Left lung (tissue), 10 donors: ENCODE results near the gene KSR2. TPM values are rescaled to one million over a fixed set of nuclear protein-coding genes. Genes with fewer than 3 reads are reported as not detected.

Experiments
- ATAC-seq: fragments of 200-7000 bp; cut with Tn5 transposase; one replicate; pipeline ENCODE4 v1.9.1; 2020; ENCODE audit warnings: moderate library complexity
- DNase-seq, 4 donors: peaks; one replicate each; pipeline ENCODE4 v3.0.0-alpha.2; 2013 to 2020
- H3K27ac ChIP-seq, 2 donors: fragments of 200-600 bp; sonication (generic) in 1 of 2; one replicate each; pipeline versions ENCODE4 v1.5.0 to v1.8.0; 2020 to 2021
- H3K27me3 ChIP-seq, 2 donors: fragments of 200-600 bp; sonication (generic) in 1 of 2; one replicate each; pipeline versions ENCODE4 v1.5.0 to v1.8.0; 2020 to 2021
- H3K36me3 ChIP-seq, 2 donors: fragments of 200-600 bp; sonication (generic) in 1 of 2; one replicate each; pipeline versions ENCODE4 v1.5.0 to v1.8.0; 2020 to 2021
- H3K4me1 ChIP-seq, 2 donors: fragments of 200-600 bp; one replicate each; pipeline ENCODE4 v1.8.0; 2021
- H3K4me3 ChIP-seq, 2 donors: fragments of 200-600 bp; sonication (generic) in 1 of 2; one replicate each; pipeline versions ENCODE4 v1.5.0 to v1.8.0; 2020 to 2021; ENCODE audit warnings: mild to moderate bottlenecking in 1 of 2
- H3K9me3 ChIP-seq, 2 donors: fragments of 200-600 bp; sonication (generic) in 1 of 2; one replicate each; pipeline versions ENCODE4 v1.5.0 to v1.8.0; 2020 to 2021
- CTCF ChIP-seq, 2 donors: fragments of 200-600 bp; sonication (generic) in 1 of 2; IDR thresholded peaks; one replicate each; pipeline versions ENCODE4 v1.5.0 to v1.8.0; 2021; ENCODE audit warnings: antibody characterized with exemption in 2 of 2
- intact Hi-C, 2 donors: fragments of 100-400 bp; cut with DNase I; formaldehyde crosslinking; loops; one replicate each; pipeline versions ENCODE4 v1.11.2 to v1.14.2; 2022
- polyA plus RNA-seq, 6 donors: library from polyadenylated mRNA; unstranded; fragments of 120-200 nt; gene quantifications; one replicate each; pipeline ENCODE4 v1.2.1, GENCODE V29; 2013; ENCODE audit not compliant: insufficient read length in 6 of 6
- total RNA-seq, 2 donors: library from RNA; stranded (reverse); fragmentation: NEBNext Ultra II Directional; extraction: Animal tissue kit (Norgen Biotek cat#: 25700); gene quantifications; one replicate each; pipeline ENCODE4 v1.2.1, GENCODE V29; 2021
- donor health status: DM: no; HTN: yes; CAD: no.
- donor health status: DM: no; HTN: no; CAD: no.

Gene KSR2
- total and polyA plus RNA-seq, 8 donors = 0.28 to 1.4 (median 0.41) TPM

DNA sequence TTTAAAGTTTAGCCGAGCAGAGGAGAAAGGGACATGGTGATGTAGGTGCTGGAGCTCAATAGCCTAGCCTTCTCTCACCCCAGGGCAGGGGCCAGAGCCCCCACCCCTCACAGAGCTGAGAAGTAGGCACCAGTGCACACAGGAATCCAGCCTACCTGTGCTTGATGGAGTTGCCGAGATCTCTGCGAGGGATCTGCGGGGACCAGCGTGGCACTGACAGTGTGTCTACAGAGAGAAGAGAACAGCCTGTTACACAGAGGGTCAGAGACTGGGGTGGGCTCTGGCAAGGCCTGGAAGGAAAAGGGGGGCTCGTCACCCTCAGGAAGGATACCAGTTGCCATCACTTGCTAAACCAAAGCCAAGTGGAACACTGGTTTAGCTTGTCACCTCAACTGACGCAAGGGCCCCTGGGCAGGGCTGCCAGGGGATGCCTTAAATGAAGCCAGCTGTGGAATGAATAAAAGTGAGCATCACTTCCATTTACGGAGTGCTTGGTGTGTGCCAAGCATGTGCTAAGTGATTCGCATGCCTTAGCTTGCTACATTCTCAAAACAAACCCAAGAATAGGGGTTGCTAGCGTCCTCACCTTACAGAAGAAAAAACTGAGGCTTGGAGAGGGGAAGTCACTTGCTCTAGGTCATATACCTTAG is 386.5 kb downstream of the KSR2 start:
- no peaks in the 10 kb centered on the region for H3K4me1 ChIP-seq
- peaks cover 0 to 33% of the 10 kb centered on the region in 2 donors for H3K27me3 ChIP-seq
- ATAC-seq (no peak), DNase-seq (no peak)
- no peaks in the 10 kb centered on the region for H3K36me3 ChIP-seq
- no peak overlapping the region for H3K4me3 ChIP-seq
- H3K9me3 ChIP-seq = no peaks in the 10 kb centered on the region
- TF ChIP-seq CTCF (IDR thresholded peaks at IDR 0.05) = no peak
- intact Hi-C loops = no loop called here
- no peak overlapping the region for H3K27ac ChIP-seq

DNA sequence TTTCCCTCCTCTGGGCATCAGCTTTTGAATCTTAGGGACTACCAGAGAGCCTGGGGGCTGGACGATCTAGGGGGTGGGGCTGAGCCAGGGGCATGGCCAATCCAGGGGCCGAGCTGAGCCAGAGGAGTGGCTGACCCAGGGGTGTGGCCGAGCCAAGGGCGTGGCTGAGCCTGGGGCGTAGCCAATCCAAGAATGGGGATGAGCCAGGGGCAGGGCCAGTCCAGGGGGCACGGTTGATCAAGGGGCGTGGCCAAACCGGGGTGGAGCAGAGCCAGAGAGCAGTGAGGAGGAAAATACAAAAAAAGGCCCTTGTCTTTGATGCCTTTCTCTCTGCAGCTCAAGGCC is 388.1 kb downstream of the KSR2 start:
- no peaks in the 10 kb centered on the region for H3K9me3 ChIP-seq
- H3K27me3 ChIP-seq = peaks cover 0 to 24% of the 10 kb centered on the region in 2 donors
- intact Hi-C loops = no loop called here
- no peaks in the 10 kb centered on the region for H3K36me3 ChIP-seq
- no peak overlapping the region for H3K4me3 ChIP-seq
- ATAC-seq = no peak
- no peaks in the 10 kb centered on the region for H3K4me1 ChIP-seq
- no peak for DNase-seq
- H3K27ac ChIP-seq = no peak overlapping the region
- TF ChIP-seq CTCF (IDR thresholded peaks at IDR 0.05) = no peak

DNA sequence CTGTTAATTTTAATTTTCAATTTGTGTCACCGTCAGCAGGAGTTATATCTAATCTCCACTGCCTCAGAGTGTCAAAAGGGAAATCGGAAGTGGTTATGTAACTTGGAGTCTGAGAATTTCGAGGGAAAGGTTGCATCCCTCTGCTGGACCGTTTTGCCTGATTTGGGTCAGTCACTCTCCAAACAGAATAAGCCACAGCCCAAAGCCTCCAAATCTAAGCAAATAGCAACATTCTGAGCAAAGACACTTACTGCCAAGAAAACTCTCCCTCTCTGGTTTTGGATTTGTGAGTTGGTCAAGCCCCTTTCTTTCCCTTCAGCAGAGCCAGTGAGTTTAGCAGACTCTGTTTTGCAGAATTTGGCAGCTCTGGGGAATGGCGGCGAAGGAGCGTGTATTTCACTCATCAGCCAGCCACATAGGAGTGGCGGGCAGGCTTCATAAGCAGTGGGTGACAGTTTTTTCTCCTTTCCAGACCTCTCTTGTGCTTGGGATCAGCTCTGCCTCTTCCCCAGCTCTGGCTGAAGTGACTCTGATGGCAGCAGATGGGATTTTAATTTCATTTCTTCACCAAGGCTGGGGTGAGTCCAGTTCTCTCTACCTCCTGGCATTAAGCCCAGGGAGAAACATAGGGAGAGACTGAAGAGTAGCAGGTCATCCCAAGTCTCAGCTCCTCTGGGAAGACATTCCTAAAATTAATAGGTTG is 388.6 kb downstream of the KSR2 start:
- no peak for DNase-seq
- peaks cover 0 to 24% of the 10 kb centered on the region in 2 donors for H3K27me3 ChIP-seq
- intact Hi-C loops = no loop called here
- no peaks in the 10 kb centered on the region for H3K9me3 ChIP-seq
- H3K4me3 ChIP-seq = no peak overlapping the region
- no peaks in the 10 kb centered on the region for H3K4me1 ChIP-seq
- no peak overlapping the region for H3K27ac ChIP-seq
- ATAC-seq = no peak
- no peak for TF ChIP-seq CTCF (IDR thresholded peaks at IDR 0.05)
- no peaks in the 10 kb centered on the region for H3K36me3 ChIP-seq

DNA sequence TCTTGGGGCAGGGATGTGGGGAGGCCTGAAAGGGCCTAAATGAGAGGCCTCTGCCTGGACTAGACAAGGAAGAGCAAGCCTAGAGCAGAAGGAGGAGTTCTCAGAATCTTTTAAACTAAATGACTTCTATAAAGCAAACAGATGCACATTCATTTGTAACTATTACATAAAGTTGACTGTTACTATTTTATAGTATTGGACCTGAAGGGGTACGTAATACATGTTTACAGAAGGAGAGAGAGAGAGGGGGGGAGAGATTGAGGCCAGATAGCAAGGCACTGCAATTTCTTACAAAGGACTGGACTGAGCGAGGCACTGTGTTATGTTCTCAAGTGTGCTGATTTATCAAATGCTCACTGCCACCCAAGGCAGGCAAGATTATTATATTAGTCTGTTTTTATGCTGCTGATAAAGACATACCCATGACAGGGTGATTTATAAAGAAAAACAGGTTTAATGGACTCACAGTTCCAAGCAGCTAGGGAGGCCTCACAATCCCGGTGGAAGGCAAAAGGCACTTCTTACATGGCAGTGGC is 391.6 kb downstream of the KSR2 start:
- H3K27me3 ChIP-seq = peaks cover 0 to 3% of the 10 kb centered on the region in 2 donors
- ATAC-seq (no peak), DNase-seq (no peak)
- no peaks in the 10 kb centered on the region for H3K36me3 ChIP-seq
- no peak for TF ChIP-seq CTCF (IDR thresholded peaks at IDR 0.05)
- intact Hi-C loops = no loop called here
- H3K9me3 ChIP-seq = no peaks in the 10 kb centered on the region
- H3K4me1 ChIP-seq = no peaks in the 10 kb centered on the region
- no peak overlapping the region for H3K4me3 ChIP-seq
- H3K27ac ChIP-seq = no peak overlapping the region

GRCh38 chr12:117576053-117576452 is 392.7 kb downstream of the KSR2 start:
- Histone ChIP-seq H3K27me3 (peaks cover 0 to 7% of the 10 kb centered on the region in 2 donors), H3K27ac (no peak overlapping the region), H3K4me1 (no peaks in the 10 kb centered on the region), H3K4me3 (no peak overlapping the region), H3K9me3 (no peaks in the 10 kb centered on the region), H3K36me3 (no peaks in the 10 kb centered on the region)
- no peak for DNase-seq
- intact Hi-C loops = no loop called here
- TF ChIP-seq CTCF (IDR thresholded peaks at IDR 0.05) = no peak
- ATAC-seq = no peak
